HTERT RPE-1 (cell line): ENCODE results near the gene INHBC.

Source experiments
- in situ Hi-C: fragments of 300-500 bp; cut with MboI; formaldehyde crosslinking; loops from 4 replicates; pipeline ENCODE4 v1.14.3; 2020; ENCODE audit warnings: low sequenced_read_pairs

The INHBC gene

DNA sequence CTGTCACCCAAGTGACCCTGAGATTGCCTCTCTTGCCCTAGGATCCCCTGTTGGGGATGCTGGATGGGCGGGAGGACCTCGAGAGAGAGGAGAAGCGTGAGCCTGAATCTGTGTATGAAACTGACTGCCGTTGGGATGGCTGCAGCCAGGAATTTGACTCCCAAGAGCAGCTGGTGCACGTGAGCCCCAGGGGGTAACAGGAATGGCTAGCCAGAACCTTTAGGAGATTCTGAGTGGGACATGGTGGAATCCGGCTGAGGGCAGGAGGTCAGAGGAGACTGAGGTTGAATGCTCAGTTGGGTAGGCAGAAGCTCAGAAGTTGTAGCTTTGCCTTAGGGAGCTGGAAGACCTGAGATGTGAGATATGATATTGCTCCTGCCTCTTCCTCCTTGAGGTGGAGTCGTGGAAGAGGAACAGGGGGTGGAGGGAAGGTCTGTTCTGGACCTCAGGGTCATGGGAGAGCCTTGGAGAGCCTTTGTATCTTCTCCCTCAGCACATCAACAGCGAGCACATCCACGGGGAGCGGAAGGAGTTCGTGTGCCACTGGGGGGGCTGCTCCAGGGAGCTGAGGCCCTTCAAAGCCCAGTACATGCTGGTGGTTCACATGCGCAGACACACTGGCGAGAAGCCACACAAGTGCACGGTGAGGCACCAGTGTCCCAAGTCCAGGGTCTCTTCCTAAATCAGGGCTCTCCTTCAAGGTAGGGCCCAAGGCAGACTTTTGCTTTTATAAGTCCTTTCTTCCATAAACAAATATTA lies 31.3 kb downstream of the INHBC start:
- in situ Hi-C loops: no loop called here

DNA sequence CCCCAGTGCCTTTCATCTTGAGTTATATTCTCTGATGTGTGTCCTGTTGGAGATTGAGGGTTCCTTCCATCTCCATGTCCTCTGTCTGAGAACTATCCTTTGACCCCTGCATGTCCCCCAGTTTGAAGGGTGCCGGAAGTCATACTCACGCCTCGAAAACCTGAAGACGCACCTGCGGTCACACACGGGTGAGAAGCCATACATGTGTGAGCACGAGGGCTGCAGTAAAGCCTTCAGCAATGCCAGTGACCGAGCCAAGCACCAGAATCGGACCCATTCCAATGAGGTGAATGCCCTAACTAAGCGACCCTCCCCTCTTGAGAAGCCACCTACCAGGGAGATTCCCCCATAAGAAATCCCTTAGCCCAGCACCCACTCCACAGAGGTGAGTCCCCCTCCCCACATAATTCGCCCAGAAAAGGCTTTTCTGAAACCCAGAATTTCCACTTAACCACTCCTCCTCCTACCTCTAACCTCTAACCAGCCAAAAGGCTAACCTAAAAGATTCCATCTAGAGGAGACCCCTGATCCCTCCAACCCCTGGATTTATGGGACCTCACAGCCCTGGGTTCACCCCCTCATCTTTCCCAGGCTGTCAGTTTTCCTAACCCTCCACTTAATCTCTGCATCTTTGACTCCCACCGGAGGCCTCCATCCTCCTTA lies 32.8 kb downstream of the INHBC start:
- in situ Hi-C loops: no loop called here

DNA sequence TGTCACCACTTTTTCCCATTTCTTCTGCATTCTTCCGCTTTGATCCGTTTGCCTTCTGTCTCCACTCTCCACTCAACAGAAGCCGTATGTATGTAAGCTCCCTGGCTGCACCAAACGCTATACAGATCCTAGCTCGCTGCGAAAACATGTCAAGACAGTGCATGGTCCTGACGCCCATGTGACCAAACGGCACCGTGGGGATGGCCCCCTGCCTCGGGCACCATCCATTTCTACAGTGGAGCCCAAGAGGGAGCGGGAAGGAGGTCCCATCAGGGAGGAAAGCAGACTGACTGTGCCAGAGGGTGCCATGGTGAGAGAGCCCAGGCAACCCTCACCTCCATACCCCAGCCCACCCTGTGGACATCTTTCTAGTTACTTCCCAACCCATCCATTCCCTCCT lies 33.3 kb downstream of the INHBC start:
- in situ Hi-C loops: no loop called here

DNA sequence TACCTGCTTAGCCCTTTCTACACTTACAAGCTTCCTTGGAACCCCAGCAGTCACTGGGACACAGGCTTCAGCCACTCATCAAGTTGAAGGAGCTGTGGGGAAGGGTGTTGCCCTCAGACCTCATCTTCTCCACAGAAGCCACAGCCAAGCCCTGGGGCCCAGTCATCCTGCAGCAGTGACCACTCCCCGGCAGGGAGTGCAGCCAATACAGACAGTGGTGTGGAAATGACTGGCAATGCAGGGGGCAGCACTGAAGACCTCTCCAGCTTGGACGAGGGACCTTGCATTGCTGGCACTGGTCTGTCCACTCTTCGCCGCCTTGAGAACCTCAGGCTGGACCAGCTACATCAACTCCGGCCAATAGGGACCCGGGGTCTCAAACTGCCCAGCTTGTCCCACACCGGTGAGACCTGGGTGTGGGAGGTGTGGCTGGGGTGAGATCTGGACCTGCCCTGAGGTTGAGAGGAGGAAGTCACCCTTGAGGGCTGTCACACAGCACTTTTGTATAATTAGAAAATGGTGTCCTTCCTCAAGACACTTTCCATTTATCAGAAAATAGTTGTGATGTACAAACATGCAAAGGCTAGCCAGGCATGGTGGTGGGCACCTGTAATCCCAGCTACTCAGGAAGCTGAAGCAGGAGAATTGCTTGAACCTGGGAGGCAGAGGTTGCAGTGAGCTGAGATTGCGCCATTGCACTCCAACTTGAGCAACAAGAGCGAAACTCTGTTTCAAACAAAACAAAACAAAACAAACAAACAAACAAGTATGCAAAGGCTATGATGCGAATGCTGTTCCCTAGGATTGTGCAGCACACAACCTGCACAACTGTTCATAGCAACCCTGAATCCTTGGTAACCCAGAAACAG lies 34.9 kb downstream of the INHBC start:
- in situ Hi-C loops: no loop called here

DNA sequence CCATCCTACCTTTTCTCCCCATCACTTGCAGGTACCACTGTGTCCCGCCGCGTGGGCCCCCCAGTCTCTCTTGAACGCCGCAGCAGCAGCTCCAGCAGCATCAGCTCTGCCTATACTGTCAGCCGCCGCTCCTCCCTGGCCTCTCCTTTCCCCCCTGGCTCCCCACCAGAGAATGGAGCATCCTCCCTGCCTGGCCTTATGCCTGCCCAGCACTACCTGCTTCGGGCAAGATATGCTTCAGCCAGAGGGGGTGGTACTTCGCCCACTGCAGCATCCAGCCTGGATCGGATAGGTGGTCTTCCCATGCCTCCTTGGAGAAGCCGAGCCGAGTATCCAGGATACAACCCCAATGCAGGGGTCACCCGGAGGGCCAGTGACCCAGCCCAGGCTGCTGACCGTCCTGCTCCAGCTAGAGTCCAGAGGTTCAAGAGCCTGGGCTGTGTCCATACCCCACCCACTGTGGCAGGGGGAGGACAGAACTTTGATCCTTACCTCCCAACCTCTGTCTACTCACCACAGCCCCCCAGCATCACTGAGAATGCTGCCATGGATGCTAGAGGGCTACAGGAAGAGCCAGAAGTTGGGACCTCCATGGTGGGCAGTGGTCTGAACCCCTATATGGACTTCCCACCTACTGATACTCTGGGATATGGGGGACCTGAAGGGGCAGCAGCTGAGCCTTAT lies 35.8 kb downstream of the INHBC start:
- in situ Hi-C loops: no loop called here

DNA sequence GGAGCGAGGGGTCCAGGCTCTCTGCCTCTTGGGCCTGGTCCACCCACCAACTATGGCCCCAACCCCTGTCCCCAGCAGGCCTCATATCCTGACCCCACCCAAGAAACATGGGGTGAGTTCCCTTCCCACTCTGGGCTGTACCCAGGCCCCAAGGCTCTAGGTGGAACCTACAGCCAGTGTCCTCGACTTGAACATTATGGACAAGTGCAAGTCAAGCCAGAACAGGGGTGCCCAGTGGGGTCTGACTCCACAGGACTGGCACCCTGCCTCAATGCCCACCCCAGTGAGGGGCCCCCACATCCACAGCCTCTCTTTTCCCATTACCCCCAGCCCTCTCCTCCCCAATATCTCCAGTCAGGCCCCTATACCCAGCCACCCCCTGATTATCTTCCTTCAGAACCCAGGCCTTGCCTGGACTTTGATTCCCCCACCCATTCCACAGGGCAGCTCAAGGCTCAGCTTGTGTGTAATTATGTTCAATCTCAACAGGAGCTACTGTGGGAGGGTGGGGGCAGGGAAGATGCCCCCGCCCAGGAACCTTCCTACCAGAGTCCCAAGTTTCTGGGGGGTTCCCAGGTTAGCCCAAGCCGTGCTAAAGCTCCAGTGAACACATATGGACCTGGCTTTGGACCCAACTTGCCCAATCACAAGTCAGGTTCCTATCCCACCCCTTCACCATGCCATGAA lies 36.5 kb downstream of the INHBC start:
- in situ Hi-C loops: no loop called here

DNA sequence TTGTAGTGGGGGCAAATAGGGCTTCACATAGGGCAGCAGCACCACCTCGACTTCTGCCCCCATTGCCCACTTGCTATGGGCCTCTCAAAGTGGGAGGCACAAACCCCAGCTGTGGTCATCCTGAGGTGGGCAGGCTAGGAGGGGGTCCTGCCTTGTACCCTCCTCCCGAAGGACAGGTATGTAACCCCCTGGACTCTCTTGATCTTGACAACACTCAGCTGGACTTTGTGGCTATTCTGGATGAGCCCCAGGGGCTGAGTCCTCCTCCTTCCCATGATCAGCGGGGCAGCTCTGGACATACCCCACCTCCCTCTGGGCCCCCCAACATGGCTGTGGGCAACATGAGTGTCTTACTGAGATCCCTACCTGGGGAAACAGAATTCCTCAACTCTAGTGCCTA lies 37.1 kb downstream of the INHBC start:
- in situ Hi-C loops: no loop called here

DNA sequence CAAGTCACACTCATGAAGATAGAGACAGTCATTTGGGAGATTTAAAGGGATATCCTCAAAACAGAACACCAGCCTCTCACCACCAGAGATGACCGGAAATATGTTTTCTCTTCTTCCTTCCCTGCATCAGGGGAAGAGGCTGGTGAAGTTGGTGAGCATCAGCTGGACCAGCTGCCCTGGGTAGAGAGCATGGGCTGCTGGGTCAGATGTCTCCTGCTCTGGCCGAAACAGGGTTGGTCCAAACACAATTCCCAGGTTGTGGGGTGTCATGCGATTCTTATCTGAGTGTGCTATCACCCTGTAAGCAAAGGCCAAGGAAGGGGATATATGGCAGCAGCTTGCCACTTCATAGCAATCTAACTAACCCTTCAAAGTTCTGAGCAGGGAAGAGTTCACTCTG lies 37.8 kb downstream of the INHBC start:
- in situ Hi-C loops: no loop called here

DNA sequence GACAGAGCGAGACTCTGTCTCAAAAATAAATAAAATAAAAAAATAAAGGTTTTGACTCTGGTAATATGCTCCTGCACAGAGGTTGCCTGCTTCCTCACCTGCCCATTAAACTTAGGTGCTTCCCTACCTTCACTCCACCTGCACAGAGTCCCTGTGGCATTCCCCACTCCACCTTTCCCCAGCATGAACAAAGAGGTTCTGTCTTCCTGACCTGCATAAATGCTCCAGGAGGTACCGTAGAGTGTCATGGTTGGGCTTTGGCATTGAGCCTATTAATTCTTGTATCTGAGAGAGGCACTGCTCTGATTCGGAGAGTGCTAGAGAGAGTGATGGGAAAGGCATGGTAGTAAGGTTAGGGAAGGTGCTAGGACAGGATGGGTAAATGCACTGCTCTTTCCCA lies 38.8 kb downstream of the INHBC start:
- in situ Hi-C loops: no loop called here

DNA sequence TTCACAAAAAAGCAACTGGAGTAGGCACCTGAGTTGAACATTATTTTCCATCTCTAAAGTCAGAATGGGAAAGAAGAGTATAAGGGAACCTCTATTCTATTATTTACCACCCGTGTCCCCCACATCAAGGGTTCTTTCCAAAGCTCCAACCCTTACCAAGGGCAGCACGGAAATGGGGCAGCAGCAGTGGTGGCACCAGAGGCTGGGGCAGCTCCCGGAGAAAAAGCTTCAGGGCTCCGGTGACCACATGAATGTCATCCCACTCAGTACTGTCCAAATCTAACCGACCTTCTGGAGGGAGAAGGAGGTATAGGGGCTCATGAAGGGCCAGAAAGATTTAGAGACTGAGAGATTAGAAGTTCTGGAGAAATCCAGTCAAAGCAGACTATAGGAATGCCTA lies 39.3 kb downstream of the INHBC start:
- in situ Hi-C loops: no loop called here

DNA sequence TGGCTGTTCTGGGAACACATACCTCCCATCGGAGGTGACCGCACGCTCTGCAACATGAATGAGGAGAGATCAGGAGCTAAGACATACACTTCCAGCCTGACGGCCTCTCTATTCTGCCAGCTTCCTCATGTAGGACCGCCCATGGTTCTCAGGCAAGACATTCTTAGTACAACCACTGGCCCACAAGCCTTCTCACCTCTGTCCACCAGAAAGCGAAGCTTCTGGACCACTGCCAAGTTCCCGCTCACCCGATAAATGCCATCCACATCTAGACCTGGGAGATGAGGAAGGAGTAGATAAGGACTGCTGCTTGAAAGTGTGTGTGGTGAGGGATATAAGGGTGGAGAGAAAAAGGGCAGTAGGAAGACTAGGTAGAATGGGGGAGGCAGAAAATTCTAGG lies 39.8 kb downstream of the INHBC start:
- in situ Hi-C loops: no loop called here

DNA sequence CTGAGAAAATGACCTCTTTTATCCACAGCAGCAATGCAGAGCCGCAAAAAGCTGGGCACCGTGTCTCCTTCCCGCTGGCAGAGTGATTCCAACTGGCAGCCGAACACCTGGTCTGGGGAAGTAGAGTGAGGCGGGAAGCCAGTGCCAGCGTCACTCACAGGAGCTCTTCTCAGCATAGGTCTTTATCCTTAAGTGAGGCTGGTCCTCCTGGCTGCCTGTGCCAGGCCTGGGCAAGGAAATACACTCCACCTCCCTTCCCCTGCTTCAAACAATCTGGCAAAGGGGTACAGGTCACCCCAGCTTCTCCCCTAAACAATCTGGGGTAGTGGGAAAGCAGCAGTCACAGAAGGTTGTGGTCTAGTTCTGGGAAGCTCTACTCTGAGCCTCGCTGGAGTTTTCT lies 40.3 kb downstream of the INHBC start:
- in situ Hi-C loops: no loop called here

DNA sequence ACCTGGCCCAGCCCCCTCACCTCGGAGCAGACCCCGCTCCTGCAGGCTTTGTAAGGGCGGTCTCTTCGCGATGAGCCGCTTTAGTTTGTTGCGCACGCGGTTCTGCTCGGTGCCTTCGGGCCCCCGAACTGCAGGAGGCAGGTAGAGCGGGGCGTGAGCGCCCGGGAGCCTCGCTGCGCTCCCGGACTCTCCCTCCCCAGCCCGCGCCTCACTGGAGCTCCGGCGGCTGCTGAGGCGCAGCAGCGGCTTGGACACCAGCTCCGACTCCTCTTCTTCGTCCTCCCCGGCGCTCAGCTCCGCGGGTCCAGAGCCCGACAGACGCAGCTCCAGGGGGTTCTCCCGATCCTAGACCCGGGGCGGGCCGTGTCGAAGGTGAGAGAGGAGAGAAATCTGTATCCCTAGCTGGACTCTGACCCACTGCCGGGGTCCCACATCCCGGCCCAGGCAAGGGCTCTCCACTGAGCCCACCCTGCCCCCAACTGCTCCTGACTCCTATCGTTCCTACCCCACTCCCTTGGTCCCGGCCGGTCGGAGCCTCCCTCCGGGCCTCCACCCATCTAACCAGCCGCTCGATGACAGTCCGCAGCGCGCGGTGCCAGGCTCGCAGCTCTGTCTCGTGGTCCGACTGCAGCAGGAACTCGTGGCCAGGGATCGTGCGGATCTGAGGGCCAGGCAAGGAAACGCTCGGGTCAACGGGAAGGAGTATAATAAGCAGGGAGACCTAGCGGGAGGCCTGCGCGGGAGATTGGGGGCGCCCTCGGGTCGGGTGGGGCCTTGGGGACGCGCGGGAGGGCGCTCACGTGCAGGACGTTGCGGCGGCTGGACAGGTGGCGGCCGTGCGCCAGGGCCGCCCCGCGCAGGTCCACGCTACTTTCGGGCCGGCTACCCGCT lies 40.9 kb downstream of the INHBC start:
- in situ Hi-C loops: no loop called here

DNA sequence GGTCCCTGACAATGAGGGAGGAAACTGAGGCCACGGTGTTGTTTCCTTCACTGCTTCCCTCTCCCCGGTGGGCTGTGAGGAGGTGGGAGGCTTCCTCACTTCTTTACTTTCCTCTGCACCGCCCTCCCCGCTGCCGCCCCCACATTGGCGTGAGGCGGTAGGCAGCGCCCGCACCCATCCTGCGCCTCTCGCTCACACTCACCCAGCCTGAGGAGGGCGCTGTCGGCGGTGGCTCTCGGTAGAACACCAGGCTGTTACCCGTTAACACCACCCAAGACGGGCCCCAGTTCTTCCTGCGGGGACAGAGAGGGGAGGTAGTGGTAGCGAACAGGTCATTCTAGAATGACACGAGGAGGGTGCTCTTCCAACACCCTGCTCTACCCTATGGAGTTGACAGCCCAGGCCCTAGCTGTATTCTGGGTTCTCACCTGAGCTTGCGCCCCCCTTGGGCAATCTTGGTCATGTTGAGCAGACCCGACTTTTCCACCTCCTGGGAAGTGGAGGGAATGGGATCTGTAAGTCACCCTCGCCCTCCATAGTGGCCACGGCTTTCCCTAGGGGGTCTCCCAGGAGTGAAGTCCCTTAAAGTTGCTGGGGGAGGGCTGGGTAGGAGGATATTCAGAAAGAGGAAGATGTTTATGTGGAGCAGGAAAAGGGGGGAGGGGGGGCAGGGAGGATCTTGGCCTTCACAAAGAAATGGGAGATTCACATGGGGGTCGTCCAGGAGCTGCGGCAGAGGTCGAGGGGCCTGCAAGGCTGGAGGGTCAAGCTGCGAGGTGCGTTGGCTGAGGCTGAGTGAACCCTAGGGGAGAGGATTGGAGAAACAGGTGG lies 41.8 kb downstream of the INHBC start:
- in situ Hi-C loops: no loop called here

DNA sequence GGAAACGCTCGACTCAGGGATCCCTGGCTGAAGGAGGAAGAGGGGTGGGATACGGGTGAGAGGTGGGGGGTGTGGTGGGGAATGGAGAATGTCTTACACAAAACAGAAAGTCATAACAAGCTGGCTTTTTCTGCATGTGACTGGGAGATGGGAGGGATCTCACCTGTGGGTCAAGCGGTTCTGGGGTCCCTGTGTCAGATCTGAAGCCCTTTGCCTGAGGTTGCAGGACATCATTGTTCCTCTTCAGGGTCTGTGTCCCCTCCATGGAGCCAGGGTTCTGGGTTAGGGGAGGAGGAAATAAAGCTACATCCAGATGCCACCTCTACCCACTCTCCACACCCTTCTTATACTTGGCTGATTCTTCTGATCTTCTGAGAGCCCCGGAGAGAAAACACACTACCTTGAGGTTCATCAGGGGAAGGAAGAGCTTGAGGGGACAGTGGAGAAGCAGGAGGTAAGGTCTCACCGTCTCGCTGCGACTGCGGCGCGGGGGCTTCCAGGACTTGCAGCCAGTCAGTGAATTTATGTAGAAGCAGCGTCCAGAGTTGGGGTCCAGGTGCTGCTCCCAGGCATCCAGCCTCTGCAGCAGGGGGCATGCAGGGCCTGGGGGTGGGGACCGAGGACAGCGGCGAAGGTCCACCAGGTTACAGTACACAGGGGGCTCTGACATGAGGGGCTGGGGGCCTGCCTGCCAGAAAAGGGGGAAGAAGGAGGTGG lies 42.6 kb downstream of the INHBC start:
- in situ Hi-C loops: no loop called here

DNA sequence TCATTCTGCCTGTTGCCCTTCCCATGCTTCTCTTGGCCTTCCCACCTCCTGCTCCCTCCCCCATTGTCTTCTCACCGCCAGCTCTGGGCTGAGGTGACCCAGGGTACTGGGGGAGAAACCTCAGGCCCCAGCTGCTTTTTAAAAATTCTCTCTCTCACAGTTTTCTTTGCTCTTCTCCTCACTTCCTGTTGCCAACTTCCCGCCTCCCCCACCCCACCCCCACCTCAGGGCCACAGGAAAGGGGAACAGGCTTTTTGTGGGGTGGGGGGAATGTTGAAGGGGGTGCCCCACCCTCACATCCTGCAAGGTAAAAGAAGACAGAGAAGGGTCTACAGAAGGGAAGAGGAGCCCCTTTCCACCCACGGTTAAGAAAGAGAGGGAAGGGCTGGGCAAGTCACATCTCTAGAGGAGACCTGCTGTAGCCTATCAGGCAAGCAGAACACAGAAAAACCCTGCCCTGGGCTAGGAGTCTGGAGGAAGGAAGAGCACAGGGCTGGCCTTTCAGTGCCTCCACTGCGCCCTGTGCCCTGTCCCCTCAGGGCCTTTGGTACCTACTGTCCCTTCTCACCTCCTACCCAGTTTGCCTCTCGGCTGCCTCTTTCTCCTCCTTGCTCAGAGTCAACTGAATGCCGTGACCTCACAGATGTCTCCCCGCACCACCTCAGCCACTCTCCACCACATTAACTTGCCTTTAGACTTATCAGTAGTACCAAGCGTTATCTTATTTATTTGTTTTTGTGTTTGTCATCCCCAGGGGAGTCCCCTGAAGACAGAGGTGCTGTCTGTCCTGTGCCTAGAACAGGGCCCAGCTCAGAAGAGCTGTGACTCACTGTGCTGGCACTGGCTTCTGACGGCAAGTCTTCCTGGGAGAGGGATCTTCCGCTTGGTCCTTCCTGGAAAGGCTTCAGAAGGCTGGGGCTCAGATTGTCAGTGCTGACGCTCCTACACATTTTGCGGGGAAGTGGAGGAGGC lies 43.4 kb downstream of the INHBC start:
- in situ Hi-C loops: no loop called here

DNA sequence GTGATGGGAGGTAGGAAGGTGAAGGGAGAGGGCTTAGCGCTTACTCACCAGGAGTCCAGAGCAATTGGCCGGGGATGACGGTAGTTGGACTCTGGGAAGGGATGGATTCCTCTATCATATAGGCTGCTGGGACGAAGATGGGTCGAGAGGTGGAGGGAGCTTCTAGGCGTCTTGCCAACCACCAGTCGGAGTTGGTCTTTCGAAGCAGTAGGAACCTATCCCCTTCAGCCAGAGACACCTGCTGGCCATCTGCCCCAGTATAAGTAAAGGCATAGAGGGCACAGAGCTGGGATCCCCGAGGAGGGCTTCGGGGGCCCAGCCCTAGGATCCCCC lies 44.4 kb downstream of the INHBC start:
- in situ Hi-C loops: no loop called here
